GM10847 (cell line): ENCODE results near the gene ADGRV1.

ENCODE experiments used
- POLR2A ChIP-seq: IDR thresholded peaks from 2 replicates; pipeline ENCODE4 v1.6.1; 2011; ENCODE audit not compliant: insufficient read length; ENCODE audit errors: extremely low read depth

ADGRV1 gene

DNA sequence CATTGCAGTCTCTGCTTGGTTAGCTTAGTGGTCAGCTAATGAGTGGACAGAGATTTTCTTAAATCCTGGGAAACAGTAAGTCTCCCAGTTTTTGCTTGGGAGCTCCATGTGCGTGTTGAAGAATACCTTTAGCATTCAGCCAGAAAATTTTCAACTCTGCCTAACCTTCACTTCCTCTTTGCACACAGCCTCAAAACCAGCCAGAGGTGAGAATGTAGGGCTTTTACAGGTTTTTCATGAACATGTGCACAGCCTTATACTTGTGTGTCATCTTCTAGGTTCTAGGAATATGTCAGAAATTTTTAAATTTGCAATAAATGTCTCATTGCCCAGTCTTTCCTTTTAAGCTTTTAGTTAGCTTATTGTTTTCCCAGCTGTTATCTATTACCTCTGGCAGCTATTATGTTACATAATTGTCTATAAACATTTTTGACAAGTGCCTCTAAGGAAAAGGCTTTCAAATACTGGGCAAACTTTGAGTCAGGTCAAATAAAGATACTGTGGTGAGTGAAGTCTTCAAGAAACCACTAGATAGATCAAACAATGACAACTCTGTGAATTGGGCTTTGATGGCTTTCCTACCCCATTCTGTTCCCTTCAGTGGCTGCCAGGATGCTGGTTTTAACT lies 12.7 kb downstream of the ADGRV1 start:
- no peak for TF ChIP-seq POLR2A

DNA sequence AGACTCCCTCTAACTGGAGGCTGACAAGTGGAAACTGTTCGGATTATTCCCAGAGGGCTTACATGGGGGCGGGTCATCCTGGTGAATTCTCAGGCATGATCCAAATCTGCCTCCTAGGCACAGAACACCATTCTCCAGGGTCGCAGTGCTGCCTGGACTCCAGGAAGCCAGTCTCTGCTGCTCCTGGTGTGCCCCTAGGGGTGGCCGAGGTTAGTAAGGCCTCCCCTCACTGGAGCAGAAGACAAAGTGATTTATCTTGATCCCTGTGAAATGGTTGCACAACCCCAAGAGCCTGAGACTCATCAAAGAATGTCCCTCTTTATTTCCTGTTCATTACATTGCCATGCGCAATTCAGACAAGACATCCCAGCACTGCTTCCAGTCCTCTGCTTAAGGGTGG lies 17.1 kb downstream of the ADGRV1 start:
- TF ChIP-seq POLR2A: no peak

DNA sequence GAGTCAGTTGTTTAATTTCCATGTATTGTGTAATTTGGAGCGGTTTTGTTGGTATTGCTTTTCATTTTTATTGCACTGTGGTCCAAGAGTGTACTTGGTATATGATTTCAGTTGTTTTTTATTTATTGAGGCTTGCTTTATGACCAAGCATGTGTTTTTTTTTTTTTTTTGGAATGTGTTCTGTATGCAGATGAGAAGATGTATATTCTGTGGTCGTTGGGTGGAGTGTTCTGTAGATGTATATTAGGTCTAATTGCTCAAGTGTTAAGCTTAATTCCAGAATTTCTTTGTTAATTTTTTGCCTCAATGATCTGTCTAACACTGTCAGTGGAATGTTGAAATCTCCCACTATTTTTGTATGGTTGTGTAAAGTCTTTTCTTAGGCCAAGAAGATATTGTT lies 23.4 kb downstream of the ADGRV1 start:
- TF ChIP-seq POLR2A: no peak

DNA sequence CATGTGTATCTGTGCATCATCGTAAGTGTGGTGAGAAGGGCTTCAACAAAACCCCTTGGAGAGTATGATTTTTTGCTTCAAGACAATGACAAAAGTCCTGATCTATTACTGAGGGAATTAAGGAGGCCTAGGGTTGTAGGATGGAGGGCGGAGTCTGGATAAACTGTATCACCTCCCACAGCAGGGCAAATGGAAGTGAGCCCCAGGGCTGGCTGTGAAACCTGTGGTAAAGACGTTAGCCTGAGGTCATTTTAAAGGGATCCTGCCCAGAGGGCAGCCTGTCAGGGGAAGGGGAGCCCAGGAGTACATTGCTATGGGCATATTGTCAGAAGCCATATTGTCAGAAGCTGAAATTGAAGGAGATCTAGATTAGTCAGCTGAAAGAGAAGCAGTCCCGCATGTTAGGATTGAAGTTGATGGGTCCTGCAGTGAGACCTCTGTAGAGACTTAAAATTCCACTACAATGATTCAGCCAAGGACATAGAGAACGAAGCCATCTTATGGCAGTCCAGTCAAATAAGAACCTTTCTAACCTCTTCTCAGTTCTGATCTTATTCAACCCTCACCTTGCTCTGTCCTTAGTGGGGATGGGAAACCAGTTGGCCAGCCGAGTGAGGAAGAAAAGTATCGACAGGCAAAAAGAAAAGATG lies 26.9 kb downstream of the ADGRV1 start:
- no peak for TF ChIP-seq POLR2A

DNA sequence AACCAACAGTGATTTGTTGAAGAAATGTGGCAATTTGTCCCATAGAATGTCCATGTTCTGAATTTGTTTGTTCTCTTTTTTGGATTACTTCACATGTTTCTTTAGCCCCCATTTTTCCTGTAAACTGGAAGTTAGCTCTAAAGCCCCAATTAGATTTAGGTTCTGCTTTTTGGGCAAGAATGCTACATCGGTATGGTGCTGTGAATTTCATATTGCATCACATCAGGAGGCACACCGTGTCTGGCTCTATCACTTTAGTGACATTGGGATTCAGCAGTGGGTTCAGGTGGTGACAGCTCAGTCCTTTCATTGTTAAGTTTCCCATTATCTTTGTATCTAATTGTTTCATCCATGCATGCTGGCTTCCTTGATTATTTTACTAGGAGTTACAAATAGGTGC lies 27.9 kb downstream of the ADGRV1 start:
- TF ChIP-seq POLR2A: no peak

DNA sequence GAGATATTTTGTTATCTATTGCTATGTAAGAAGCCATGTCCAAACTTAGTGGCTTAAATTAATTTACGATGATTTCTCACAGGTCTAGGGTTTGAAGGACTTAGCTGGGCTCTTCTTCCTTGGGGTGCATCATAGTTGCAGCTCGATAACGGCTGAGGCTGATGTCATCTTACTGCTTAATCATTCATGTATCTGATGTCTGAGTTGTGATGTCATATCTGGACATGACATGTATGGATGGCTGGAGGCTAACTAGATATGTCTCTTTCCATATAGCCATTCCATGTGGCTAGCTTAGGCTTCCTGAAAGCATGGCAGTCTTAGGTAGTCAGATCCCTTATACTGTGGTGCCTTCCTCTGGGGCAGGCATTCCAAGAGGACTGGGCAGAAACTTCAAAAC lies 31.6 kb downstream of the ADGRV1 start:
- TF ChIP-seq POLR2A: no peak

DNA sequence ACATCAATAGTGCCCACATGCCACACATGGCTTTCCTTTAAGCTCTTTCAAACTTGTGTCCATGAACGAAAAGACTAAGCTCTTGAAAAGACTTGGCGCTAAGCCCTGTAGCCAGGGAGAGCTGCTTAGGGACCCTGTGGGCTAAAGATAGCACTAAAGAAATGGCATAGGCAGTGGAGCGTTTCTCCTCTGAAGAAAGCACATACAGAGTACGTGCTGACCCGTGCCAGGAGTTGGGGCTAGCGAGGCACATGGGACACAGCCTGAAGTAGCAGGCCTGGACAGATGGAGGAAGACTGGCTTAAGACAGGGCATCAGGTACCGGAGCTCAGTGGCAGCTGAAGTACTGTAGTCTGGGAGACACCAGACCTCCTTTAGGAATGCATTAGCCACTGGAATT lies 39.7 kb downstream of the ADGRV1 start:
- TF ChIP-seq POLR2A: no peak

DNA sequence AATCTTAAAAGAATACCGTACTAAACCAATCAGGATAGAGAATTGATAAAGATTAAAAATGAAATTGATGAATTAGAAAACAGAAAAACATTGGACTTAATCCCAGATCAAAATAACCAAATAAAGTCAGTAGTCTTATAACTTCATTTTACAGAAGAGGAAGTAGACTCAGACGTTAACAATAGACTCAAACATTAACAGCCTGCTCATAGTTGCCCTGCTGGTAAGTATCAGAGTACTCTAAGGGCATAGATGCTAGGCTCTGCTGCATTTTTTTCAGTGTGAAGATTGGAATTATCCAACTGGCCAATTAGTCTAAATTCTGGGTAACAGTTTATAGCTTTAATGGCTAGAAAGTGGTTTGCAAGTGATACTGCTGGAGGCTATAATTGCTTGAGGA lies 42.9 kb downstream of the ADGRV1 start:
- TF ChIP-seq POLR2A: no peak

DNA sequence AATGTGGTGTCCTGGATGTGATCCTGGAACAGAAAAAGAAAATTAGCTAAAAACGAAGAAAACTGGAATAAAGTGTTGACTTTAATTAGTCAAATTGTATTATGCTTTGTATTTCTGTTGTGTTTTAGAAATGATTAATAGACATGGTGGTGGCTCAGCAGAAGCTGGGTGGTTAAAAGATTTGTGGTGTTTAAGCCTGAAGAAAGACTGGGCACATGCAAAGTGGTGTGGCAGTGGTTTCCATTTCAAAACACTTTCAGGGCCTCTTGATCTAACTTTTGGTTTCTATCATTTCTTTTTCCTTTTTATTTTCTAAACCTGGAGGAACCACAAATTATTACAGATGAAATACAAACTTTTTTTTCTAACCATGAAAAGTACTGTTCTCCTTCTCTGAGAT lies 44.1 kb downstream of the ADGRV1 start:
- no peak for TF ChIP-seq POLR2A

DNA sequence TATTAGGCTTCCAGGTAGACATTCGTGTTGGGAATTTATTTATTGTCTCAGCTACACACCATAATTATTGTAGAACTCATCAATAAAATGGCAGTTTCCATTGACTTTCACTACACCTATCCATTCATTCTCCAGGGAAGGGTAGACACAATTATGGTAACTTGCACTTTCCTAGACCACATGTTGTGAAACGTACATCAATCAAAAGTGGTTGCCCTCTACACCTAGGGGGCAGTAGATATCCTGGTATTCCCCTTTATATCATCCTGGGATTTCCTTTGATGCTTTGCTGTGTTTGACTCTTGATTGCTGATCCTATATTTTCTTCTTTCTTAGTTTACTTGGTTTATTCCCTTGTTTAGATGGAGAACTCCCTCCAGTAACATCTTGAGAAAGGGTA lies 47.9 kb downstream of the ADGRV1 start:
- TF ChIP-seq POLR2A: no peak

DNA sequence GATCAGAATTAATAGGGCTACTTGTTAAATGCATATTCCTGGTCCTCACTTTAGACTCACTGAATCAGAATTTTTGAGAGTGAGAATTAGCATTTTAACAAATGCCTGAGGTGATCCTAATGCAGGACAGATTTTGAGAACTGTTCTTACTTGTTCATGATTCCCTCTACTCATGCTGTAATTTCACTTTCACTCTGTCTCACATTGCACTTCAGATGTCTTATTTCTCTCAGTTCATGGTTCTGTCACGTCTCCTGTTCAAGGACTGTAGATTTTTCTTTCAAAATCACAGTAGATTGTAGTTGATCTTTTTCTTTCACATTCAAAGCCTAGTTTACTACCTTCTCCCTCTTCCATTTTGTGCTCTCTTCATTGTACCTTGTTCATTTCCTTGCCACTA lies 54.3 kb downstream of the ADGRV1 start:
- no peak for TF ChIP-seq POLR2A

DNA sequence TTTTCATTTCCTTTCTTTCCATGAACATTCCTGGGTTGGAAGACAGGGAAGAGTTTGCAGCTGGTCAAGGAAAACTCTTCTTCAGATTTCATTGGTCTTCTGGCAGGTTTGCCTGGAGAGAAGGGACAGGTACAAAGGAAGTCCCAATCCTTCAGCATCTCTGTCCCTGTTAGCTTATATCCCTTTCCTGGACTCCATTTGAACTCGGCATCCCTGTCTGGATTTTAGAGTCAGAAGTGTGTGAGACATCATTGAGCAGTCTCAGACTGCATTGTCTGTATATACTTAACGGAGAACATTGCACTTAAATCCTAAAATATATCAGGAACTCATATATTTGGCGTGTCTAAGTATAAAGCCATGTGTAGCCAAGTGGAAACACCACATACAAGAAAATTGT lies 54.9 kb downstream of the ADGRV1 start:
- TF ChIP-seq POLR2A: no peak

DNA sequence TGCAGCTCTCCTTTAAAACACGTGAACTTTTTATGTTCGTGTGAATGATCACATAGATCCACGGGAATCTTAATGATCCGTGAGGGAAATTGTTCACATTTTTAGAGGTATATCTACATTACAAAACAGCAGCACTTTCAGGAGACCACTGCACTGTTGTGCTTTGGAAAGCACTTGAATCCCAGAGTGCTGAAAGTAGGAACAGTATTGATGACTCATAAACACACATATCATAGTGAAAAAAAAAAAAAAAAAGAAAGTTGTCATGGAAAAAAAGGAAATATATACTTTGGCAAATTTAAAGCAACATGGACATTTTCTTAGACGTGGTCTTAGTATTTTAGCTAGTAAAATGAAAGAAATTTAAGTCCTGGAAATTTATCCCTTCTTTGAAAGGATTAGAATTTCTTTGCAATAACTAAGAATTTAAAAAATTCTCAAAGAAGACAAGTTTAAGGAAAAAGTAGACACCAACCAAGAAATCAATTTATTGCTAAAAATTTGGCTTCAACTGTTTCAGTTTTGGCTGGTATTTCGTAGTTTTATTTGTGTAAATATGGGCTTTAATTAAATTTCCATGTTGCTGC lies 55.4 kb downstream of the ADGRV1 start:
- no peak for TF ChIP-seq POLR2A

DNA sequence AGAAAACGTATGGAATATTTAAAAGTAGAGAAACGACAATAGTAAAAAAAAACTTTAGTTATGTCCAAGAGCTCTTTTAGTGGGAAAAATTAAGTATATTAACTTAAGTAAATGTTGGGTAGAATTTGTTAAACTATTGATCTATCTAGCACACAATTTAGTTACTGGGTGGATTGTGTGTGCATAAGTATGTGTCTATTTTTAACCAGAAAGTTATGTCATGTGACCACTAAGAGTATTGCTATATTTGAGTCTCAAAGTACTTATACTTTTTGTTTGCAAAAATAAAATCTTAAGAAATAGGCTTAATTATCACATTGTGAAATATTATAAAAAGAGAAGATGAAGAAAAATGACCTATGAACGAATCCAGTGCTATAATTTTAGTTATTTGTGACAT lies 56.8 kb downstream of the ADGRV1 start:
- no peak for TF ChIP-seq POLR2A

DNA sequence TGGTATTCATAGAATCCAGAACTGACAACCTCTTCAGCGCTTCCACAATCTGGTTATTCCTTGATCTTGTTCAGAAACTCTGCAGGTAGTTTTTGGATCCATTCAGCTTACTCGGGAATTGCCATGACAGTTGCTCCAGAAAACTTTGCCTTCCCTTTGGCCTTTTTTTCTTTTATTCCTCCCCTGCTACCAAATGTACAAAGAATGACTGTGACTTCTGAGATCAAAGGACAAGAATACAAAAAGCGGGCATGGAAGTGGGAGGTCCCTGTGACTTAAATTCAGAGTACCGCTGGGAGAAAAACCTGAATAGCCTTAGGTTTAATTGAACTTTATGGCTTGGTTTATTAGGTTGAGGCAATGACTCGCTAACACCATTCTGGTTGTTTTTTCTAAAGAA lies 59.5 kb downstream of the ADGRV1 start:
- no peak for TF ChIP-seq POLR2A

DNA sequence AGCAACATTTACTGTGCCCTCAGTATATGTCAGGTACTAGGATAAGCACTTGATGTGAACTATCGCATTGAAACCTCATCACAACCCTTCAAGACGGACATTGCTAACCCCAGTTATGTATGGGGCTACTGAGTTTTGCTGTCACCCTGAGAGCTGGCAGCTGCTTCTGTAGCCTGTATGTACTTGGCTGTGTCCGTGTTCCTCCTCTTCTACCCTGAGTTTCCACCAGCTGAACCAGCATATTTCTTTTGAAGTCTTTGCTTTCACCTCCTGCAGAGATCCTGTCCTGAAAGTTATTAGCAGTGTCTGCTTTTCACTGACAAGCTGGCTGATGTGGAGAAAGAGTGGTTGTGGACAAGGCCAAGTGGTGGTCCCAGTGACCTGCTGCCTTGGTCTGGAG lies 63.3 kb downstream of the ADGRV1 start:
- no peak for TF ChIP-seq POLR2A

DNA sequence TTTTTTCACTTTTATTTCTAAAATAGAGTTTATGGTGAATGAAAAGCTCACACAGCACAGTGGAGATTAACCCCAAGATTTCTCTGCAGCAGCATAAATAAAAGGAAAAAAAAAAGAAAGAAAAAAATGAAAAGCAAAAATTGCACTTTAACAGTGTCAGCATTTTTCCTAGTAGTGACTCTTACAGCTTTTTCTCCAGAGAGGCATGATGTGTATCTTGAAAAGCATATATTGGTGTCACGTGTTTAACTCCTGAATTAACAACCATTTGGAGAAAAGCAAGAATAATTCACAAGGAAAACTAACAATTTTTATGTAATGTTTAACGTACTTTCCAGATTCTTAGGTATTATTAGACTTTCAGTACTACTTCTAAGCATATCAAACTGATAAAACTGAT lies 67.9 kb downstream of the ADGRV1 start:
- TF ChIP-seq POLR2A: no peak
